DMS53 (cell line): ENCODE measurements around the gene IL10RA.
A peak's percentile ranks its signal among the peaks of the same experiment; 100 is the strongest.
"Not testable (repeated sequence)": the region's sequence is repeated elsewhere in the genome, so short reads cannot be mapped to it uniquely, and the experiment has no call there.

Source experiments
- DNase-seq: peaks from one replicate; lab custom pipeline; 2025; lab: John Stamatoyannopoulos, UW

IL10RA gene

GRCh38 chr11:118007563-118008270, 21.5 kb downstream of the IL10RA start:
- not testable (repeated sequence) for DNase-seq

DNA sequence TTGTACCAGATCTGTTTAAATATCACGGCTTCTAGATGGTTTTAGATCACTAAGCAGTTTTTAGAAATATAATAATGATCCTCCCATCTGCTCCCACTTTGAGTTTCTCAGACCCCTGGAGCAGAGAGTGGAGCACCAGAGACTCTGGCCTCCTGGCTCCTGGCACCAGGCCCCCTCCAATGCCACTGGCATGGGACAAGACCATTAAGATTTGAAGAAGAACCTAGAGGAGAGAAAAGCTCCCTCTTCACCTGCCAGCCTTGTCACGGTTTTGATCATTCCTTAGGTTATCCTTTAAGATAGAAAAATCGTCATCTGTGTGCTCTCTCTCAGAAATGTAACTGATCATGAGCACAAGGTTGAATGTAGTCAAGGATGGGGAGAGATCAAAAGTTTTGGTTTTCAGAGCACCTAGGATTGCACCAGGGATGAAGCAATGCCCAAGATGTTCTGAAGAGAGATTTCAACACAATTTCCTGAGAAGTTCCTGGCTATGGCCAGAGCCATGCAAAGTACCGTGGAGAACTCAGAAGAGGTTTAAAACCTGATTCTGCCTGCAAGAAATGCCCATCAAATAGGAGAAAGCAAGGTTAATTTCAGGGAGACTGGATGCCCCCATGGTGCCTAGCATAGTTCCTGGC, 22.2 kb downstream of the IL10RA start:
- no peak for DNase-seq

GRCh38 chr11:118009864-118010737, 23.9 kb downstream of the IL10RA start:
- no peak for DNase-seq

- DNase-seq = no peak
Observed at GRCh38 chr11:118010738-118011461, 24.7 kb downstream of the IL10RA start.

GRCh38 chr11:118012083-118012669, 26.0 kb downstream of the IL10RA start:
- peak; percentile 81 for DNase-seq

- no peak for DNase-seq
Observed at GRCh38 chr11:118014022-118014421, 27.8 kb downstream of the IL10RA start.

DNA sequence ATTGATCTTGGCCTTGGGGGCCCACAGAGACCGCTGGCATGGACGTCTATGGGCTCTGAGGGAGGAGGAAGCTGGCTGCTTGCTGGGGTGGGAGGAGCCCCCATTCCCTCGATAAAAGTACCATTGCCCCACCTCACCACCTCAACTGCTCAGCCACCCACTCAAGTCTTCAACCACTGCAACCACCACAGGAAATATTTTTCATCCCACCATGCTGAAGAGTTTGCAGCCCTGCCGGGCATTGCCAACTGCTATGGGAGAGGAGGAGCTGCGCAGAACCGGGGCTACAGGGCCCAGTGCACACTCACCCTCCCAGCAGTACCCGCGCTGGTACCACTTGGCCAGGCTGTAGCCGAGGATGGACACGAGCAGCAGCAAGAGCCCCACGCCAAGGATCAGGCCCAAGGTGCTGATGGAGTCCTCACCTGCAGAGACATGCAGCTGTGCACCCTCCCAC, 29.2 kb downstream of the IL10RA start:
- no peak for DNase-seq

DNA sequence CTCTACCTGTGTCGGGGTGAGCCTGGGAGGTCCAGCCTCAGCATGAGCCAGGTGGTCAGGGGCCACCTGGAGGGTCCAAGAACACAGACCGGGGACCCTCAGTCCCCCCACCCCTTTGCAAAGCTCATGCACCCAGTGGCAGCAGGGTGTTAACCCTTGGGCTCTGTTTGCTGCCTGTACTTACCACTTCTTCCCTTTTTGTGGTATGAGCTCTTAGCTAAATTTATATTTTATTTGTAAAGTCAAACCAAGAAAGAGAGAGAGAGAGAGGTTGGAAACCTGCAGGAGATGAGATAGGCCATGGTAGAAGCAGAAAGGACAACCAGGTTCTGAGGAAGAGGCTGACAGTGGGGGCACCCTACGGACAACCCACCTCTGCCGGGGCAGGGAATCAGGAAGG, 29.9 kb downstream of the IL10RA start:
- DNase-seq = no peak

DNA sequence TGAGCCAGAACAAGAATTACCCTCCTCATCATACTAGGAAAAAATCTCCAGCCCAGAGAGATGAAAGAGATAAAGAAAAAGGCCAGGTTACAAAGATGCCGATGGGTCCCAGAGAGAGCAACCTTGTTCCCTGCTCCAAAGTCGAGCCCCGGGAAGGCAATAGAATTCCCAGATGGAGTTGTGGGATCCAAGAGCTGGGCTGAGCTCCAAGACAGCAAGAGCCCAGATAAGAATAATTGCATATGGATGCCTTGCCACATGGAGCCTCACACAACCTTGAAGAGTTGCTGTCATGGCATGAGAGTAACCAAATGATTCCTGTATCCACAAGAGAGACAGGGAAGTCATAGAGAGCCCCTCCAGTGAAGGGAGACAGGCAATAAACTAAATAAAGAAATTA, 30.9 kb downstream of the IL10RA start:
- no peak for DNase-seq

- DNase-seq = no peak
Observed at GRCh38 chr11:118017631-118018315, 31.6 kb downstream of the IL10RA start.

- no peak for DNase-seq
Observed at GRCh38 chr11:118018401-118018800, 32.2 kb downstream of the IL10RA start.

GRCh38 chr11:118021146-118021545, 35.0 kb downstream of the IL10RA start:
- DNase-seq = no peak

DNA sequence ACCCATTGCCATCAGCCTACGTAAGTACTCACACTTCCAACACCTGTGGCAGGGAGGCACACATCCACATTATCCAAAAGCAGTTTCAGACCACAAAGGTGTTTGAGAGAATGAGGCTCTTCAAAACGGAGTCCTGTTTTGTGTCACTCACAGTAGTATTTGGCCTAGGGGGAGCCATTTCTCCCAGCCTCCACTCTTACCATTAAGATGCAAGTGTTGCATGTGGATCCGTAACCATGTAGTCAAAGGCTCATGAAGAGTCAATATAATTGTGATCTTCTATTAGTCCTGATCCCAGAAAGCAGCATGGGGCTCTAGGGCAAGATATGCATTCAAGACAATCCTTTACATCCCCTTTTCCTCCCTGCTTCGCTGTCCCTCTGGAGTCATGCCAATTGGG, 41.5 kb downstream of the IL10RA start:
- no peak for DNase-seq

DNA sequence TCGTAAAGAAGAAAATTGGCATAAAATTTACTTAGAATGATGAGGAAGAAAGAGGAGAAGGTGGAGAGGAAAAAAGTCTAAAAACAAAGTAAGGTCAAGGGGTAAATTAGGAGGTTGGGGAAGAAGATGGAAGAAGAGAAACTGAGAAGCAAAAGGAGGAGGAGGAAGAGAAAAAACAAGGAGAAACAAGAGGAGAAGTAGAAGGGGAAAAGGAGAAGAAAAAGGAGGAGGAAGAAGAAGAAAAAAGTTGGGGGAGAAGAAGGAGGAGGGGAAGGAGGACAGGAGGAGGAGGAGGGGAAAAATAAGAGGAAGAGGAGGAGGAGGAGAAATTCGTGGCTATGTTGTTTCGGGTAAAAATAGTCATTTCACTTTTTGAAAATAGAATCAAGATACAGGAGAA, 42.4 kb downstream of the IL10RA start:
- no peak for DNase-seq

DNA sequence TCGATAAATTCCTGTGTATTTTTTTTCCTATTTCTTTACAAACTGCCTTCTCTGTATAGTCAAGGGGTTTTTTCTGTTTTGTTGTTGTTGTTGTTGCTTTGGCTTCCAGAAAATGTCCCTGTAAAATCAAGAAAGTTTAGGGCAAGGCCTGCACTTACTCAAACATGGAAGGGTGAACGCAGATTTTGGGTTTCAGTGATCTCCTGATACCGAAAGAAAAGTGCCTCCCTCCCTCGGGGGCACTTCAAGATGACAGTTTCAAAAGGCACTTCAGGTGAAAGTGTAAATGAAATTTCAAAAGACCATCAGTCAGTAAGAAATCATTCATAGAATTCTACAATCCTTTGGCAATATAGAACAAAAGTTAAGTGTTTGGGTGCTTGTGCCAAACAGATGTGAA, 47.2 kb downstream of the IL10RA start:
- no peak for DNase-seq

- no peak for DNase-seq
Observed at GRCh38 chr11:118042141-118042540, 55.9 kb downstream of the IL10RA start.

DNA sequence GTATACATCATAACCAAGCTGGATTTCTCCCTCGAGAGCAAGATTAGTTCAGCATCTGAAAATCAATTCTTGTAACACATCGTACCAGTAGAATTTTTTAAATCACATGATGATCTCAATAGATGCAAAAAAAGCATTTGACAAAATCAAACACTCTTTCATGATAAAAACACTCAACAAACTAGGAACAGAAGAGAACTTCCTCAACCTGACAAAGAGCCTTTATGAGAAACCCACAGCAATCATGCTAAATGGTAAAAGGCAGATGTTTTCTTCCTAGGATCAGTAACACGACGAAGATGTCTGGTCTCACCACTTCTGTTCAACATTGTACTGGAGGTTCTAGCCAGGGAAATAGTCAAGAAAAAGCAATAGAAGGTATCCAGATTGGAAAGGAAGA, 56.6 kb downstream of the IL10RA start:
- no peak for DNase-seq

- DNase-seq = no peak
Observed at GRCh38 chr11:118045191-118045590, 59.0 kb downstream of the IL10RA start.

DNA sequence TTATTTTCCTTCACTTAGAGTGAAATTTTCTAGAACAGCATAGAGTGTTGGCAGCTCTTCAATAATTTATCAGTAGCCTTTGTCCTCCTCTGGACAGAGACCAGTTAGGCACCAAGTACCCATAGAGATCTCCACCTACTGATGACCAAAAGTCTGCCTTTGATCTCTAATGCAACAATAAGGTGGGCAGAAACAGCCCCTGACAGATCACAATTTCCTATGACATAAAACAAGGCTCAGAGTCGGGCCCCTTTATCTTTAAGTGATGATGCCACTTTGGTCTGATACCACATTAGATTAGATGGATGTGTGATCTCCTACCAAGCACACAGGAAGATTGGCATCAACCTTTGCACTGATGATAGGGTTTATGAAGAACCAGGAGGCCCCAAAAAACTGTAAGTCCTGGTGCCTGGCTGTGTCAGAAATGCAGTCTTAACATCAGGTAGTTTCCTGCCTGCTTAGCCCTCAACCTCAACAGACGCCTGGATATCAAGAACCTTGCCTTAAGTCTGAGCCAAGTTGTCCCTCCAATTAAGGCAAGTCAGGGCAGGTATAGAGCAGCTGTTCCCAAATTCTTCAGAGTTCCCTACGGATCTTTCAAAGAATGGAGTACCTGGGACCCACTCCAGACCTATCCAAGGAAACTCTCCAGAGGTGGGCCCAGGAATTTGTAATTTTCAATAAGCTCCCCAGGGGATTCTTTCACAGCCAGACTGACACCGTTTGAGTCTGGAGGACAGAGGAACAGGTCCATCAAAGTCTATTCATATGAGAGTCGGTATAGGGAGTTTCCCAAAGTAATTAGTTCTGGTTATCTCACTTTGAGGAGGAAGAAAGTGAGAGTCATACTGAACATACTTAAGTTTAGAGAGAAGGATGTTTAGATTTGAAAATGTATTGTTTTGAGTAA, 60.1 kb downstream of the IL10RA start:
- DNase-seq = no peak
